M059J (cell line): ENCODE measurements around the gene LRRC34. TPM values are rescaled to one million over a fixed set of nuclear protein-coding genes. Genes with fewer than 3 reads are reported as not detected.

ENCODE experiments used
- DNase-seq: peaks from one replicate; pipeline ENCODE4 v3.0.0-alpha.2; 2012; ENCODE audit warnings: low read depth
- total RNA-seq: library from RNA; depleted of rRNA; stranded (reverse); fragments of >200 nt; shearing (Covaris generic); gene quantifications from 2 replicates; pipeline ENCODE4 v1.2.3, GENCODE V29; 2014; rRNA removed

LRRC34 gene, protein sequence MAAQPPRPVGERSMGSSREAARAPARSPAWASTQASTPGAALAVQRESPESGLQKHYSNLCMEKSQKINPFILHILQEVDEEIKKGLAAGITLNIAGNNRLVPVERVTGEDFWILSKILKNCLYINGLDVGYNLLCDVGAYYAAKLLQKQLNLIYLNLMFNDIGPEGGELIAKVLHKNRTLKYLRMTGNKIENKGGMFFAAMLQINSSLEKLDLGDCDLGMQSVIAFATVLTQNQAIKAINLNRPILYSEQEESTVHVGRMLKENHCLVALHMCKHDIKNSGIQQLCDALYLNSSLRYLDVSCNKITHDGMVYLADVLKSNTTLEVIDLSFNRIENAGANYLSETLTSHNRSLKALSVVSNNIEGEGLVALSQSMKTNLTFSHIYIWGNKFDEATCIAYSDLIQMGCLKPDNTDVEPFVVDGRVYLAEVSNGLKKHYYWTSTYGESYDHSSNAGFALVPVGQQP
- total RNA-seq: 0.71 and 1.6 TPM in 2 replicates

DNA sequence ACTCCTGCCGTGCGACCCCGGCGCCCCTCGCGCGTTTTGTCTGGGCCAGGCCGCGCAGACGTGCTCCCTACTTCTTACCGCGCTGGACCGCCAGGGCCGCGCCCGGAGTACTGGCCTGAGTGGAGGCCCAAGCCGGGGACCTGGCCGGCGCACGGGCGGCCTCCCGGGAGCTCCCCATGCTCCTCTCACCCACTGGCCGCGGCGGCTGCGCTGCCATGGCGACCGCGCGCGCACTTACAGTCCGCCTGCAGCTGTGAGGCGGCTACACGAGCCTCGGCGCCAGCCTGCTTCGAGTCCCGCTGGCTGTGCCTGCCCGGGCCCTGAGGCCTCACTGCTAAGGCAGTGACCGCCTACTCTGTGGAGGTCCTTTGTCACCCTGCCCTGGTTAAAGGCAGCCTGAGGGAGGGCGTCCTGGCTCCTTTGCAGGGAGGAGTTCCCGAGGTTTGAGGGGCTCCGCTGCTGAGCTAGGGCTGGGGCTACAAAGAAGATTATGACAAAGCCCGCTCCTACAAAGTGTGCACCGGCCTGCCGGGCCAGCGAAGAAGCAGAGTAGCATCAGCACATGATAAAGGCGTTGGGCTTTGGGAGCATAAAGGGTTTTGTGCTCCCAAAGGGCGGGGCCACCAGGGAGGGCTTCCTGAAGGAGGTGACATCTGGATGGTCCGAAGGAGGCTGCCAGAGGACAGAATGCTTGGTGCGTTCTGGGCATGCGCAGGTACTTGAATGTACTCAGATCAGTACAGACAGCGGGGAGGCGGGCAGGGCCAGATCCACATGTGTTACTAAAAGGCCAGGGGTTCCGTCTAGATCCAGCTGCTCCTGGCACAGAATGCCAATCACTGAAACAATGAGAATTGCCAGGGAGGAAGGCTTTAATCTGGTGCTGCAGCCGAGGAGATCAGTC, at the start of gene LRRC34, which contains the start of gene LRRIQ4:
LRRC34 (minus strand) TSS at position 573 of the 904 bp plus-strand sequence; CDS start at position 217, 356 bp downstream.
LRRIQ4 (plus strand) TSS at position 539 of the 904 bp plus-strand sequence. CDS start 9,052 bp downstream, outside the sequence.
- peak; percentile 81 for DNase-seq

DNA sequence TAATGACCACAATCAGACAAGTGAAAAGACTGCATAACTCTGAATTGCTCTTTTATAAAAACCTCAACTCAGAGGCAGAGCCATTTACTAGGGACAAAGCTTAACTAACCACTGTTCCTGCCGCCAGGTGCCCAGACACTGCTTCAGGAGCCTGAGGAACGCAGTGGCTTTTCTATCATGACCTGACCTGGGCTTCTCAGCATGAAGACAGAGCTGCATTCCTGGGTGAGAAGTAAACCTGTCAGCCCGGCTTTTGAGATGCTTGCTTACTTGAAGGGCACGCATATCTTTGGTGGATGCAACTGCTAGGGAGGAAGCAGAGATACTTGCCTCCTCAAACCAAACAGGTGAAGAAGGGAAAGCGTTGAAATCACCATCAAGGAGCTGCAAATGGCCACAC, 49.2 kb upstream of the LRRC34 start:
- no peak for DNase-seq

GRCh38 chr3:169857811-169858210, 45.1 kb upstream of the LRRC34 start:
- DNase-seq: no peak

- DNase-seq: no peak
These were observed 42.8 kb upstream of the LRRC34 start for GRCh38 chr3:169855514-169855913.

DNA sequence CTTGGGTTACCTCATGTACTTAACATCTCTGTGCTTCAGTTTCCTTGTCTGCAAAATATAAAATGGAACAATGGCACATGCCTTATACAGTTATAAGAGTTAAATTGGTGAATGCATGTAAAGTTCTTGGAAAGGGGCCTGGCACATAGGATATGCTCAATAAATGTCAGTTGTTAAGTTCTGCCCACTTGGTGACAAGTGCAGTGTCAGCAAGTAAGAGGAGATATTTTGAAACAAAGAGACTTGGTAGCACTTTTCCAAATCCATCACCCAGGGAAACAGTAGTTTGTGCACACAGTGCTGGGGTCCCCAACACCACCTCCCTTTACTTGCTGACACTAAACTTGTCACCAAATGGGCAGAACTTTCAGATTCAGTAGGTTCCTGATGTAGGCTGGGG, 37.9 kb upstream of the LRRC34 start:
- no peak for DNase-seq

- no peak for DNase-seq
These were observed 36.0 kb upstream of the LRRC34 start for GRCh38 chr3:169848741-169849140.

DNA sequence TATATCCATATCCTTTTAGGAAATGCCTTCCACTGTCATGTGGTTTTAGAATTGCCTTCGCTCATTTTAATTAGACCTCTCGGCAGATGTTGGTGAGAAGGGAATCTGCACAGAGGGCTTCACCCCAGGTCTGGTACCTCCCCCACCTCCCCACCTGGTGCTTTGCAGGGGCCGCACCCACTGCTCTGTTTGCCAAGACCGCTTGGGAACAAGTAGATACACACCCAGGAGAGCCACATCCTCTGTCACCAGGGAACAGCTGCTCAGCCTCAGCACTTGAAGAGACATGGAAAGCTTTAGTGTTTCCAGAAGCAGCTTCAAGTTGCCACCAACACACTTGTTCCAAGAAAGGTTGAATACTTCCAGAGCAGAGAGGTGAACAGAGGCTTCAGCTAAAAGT, 35.2 kb upstream of the LRRC34 start:
- DNase-seq: no peak

- peak; percentile 95 for DNase-seq
These were observed 33.9 kb upstream of the LRRC34 start for GRCh38 chr3:169846458-169847193.

DNA sequence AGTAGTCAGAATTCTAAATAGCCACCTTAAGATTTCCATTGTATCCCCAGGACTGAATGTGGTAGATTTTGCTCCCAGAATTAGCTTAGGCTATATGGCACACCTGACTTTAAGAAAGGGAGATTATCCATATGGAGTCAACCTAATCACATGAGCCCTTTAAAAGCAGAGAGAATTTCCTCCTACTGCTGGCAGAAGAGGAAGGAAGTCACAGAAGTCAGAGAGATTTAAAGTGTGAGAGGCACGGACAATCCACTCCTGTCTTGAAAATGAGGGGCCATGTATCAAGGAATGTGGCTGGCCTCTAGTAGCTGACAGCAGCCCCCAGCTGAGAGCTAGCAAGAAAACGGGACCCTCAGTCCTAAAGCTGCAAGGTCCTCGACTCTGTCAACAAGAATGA, 30.3 kb upstream of the LRRC34 start:
- no peak for DNase-seq

DNA sequence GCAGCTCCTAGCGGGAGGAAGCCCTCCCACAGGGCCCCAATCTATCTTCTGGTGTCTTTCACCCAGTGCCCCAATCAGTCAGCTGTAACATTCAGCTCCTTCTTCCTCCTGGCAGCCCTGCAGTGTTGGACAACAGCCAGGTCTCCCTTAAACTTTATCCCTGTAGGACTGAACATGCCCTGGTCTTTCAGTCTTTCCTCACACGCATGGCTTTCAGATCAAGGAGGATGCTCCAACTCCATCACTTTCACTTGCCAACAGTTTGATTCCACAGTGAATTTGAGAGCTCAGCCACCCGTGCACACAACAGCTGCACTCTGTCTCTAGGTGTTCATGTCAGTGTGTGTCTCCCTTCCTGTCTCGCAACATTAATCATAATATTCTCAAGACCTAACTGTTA, 28.5 kb upstream of the LRRC34 start:
- peak; percentile 45 for DNase-seq

- no peak for DNase-seq
These were observed 25.9 kb upstream of the LRRC34 start for GRCh38 chr3:169838511-169839030.

DNA sequence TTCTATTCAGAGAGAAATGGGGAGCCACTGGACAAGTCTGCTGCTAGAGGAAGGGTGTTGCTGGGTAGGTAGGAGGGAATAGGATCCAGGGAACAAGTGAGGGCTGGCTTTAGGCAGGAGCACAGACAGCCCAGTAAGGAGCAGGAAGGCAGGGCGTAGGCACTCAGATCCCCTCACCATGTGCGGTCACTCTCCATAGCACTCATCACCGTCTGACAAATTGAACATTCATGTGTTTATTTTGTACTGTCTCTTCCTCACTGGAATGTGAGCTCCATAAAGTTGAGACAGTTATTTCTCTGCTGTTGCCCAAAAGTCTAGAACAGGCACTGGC, 24.2 kb upstream of the LRRC34 start:
- DNase-seq: no peak

DNA sequence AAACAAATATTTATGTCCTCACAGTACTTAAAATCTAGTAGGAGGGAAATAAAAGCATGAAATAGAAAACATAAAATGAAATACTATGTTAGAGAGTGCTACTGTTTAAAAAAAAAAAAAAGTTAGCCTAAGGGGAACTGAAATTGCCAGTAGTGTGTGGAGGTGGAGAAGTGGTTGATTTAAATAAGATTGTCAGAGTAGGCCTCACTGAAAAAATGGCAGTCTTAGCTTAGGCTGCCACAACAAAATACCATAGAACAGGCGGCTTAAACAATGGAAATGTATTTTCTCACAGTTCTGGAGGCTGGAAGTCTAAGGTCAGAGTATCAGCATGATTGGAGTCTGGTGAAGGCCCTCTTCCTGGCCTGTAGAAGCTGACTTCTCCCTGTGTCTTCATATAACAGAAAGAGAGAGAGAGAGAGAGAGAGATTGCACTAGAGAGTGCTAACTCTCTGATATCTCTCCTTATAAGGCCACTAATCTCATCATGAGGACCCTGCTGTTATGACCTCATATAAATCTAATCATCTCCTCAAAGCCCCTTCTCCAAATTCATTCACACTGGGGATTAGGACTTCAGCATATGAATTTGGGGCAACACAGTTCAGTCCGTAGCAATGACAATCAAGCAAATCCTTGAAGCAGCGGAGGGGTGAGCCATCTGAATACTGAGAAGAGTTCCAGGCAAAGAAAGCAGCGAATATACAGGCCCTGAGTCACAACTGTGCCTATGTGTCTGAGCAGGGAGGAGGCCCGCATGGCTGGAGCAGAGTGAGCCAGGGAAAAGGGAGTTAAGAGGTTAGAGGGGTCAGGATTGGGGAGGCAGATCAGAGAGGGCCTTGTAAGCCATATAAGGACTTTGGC, 23.6 kb upstream of the LRRC34 start:
- DNase-seq: peak; percentile 53

DNA sequence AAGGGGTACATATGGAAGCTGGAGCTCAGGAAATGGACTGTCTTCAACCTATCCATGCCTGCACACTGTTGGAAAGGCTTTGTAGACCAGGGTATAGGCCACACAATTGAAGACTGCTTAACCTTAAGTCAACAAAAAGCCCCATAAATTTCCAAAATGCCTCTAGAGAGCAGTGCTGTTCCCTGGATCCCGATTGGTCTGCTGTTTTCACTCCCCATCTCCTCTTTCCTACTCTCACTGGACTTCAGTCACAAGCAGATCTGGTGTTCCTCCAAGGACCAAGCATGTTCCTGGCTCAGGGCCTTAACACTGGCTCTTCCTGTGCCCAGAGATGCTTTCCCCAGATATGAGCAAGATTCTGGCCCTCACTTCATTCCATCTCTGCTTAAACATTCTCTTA, 22.8 kb upstream of the LRRC34 start:
- peak; percentile 16 for DNase-seq

GRCh38 chr3:169827712-169828111, 15.0 kb upstream of the LRRC34 start:
- no peak for DNase-seq

- DNase-seq: no peak
These were observed 12.6 kb upstream of the LRRC34 start for GRCh38 chr3:169825316-169825715.

- no peak for DNase-seq
These were observed 10.3 kb upstream of the LRRC34 start for GRCh38 chr3:169822983-169823382.

DNA sequence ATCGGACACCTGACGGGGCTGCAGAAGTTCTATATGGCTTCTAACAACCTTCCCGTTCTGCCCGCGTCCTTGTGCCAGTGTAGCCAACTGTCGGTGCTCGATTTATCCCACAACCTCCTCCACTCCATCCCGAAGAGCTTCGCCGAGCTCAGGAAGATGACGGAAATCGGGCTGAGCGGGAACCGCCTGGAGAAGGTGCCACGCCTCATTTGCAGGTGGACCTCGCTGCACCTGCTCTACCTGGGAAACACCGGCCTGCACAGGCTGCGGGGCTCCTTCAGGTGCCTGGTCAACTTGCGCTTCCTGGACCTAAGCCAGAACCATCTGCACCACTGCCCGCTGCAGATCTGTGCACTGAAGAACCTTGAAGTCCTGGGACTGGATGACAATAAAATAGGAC, 9.8 kb upstream of the LRRC34 start:
- DNase-seq: no peak

- no peak for DNase-seq
These were observed 9.4 kb upstream of the LRRC34 start for GRCh38 chr3:169822091-169822490.

- peak; percentile 29 for DNase-seq
These were observed 5.6 kb upstream of the LRRC34 start for GRCh38 chr3:169818316-169818715.
